IMR-90 (cell line): ENCODE measurements around the gene MTIF2. TPM values are rescaled to one million over a fixed set of nuclear protein-coding genes. Genes with fewer than 3 reads are reported as not detected.

Experiments used
- ATAC-seq: fragments of 200-7000 bp; cut with Tn5 transposase; 2 replicates; pipeline ENCODE4 v1.9.1; 2020; ENCODE audit warnings: low read depth, mild to moderate bottlenecking, moderate library complexity
- BruUV-seq: library from RNA; stranded (reverse); fragments of 400-500 nt; replicated peaks from 2 replicates; lab custom pipeline; 2021; lab: Mats Ljungman, UMichigan
- CTCF ChIA-PET: fragments of 300-600 bp; formaldehyde crosslinking; extraction: SDS; loops from one replicate; lab custom pipeline; 2021; ENCODE audit warnings: antibody characterized with exemption; lab: Yijun Ruan, JAX
- POLR2A ChIA-PET: fragments of 300-600 bp; sonication (Branson Sonifier 250); formaldehyde crosslinking; loops from one replicate; lab custom pipeline; 2022; ENCODE audit warnings: antibody characterized with exemption; ENCODE audit not compliant: unreplicated experiment; lab: Charles Lee
- DNase-seq: peaks from one replicate; pipeline ENCODE4 v3.0.0; 2013
- H2AFZ ChIP-seq: replicated peaks from 2 replicates; pipeline ENCODE3; 2013; ENCODE audit warnings: low read length, mild to moderate bottlenecking; ENCODE audit not compliant: poor library complexity
- H2AK5ac ChIP-seq: 2 replicates; pipeline ENCODE4 v1.6.1; 2013; ENCODE audit warnings: low read depth, low read length, inconsistent platforms
- H2AK9ac ChIP-seq: replicated peaks from 2 replicates; pipeline ENCODE3; 2013; ENCODE audit warnings: mild to moderate bottlenecking, low read depth, low read length, moderate library complexity; ENCODE audit not compliant: poor library complexity
- H2BK120ac ChIP-seq: 2 replicates; pipeline ENCODE4 v1.6.1; 2013; ENCODE audit warnings: low read depth, low read length, inconsistent platforms
- H2BK15ac ChIP-seq: 3 replicates; pipeline ENCODE4 v1.6.1; 2013; ENCODE audit warnings: low read depth, low read length, inconsistent platforms
- H2BK20ac ChIP-seq: 2 replicates; pipeline ENCODE4 v1.6.1; 2013; ENCODE audit warnings: low read depth, mild to moderate bottlenecking, inconsistent platforms, low read length, moderate library complexity
- H2BK5ac ChIP-seq: 2 replicates; pipeline ENCODE4 v1.6.1; 2013; ENCODE audit warnings: mild to moderate bottlenecking, low read depth, low read length, inconsistent platforms; ENCODE audit not compliant: poor library complexity, severe bottlenecking
- H3K14ac ChIP-seq: replicated peaks from 2 replicates; pipeline ENCODE4 v1.6.1; 2013; ENCODE audit warnings: low read depth, low read length, inconsistent platforms
- H3K18ac ChIP-seq: 2 replicates; pipeline ENCODE4 v1.6.1; 2013; ENCODE audit warnings: low read depth, low read length, control low read depth
- H3K23ac ChIP-seq: 2 replicates; pipeline ENCODE4 v1.6.1; 2013; ENCODE audit warnings: low read depth, low read length, inconsistent platforms
- H3K27ac ChIP-seq: 2 replicates; pipeline ENCODE4 v1.5.1; 2013; ENCODE audit warnings: mild to moderate bottlenecking, control low read depth, low read length; ENCODE audit not compliant: insufficient read depth
- H3K27me3 ChIP-seq: 2 replicates; pipeline ENCODE4 v1.6.1; 2013; ENCODE audit warnings: low read length; ENCODE audit not compliant: control insufficient read depth, insufficient read depth
- H3K36me3 ChIP-seq: 2 replicates; pipeline ENCODE4 v1.6.1; 2013; ENCODE audit warnings: low read length, mixed read lengths; ENCODE audit not compliant: control insufficient read depth, insufficient read depth
- H3K4ac ChIP-seq: 2 replicates; pipeline ENCODE4 v1.6.1; 2013; ENCODE audit warnings: low read depth, low read length, inconsistent platforms
- H3K4me1 ChIP-seq: 2 replicates; pipeline ENCODE4 v1.6.1; 2013; ENCODE audit warnings: low read length, mixed read lengths; ENCODE audit not compliant: control insufficient read depth, insufficient read depth
- H3K4me2 ChIP-seq: 2 replicates; pipeline ENCODE4 v1.6.1; 2013; ENCODE audit warnings: low read depth, mild to moderate bottlenecking, control low read depth, low read length, moderate library complexity
- H3K4me3 ChIP-seq: 2 replicates; pipeline ENCODE4 v1.5.1; 2013; ENCODE audit warnings: low read depth, mild to moderate bottlenecking, control low read depth, low read length, moderate library complexity; ENCODE audit not compliant: insufficient read depth
- H3K56ac ChIP-seq: 2 replicates; pipeline ENCODE4 v1.6.1; 2013; ENCODE audit warnings: low read length, inconsistent platforms; ENCODE audit not compliant: insufficient read depth; ENCODE audit errors: extremely low read depth
- H3K79me1 ChIP-seq, 2 experiments: 2 replicates each; pipeline ENCODE4 v1.6.1; 2013; ENCODE audit warnings: low read length in 2 of 2, inconsistent platforms in 1 of 2, low read depth in 1 of 2
- H3K9ac ChIP-seq: 2 replicates; pipeline ENCODE4 v1.6.1; 2013; ENCODE audit warnings: low read depth, low read length, control low read depth
- H3K9me1 ChIP-seq: 2 replicates; pipeline ENCODE4 v1.6.1; 2013; ENCODE audit warnings: low read length, inconsistent platforms; ENCODE audit not compliant: insufficient read depth
- H3K9me3 ChIP-seq: 2 replicates; pipeline ENCODE4 v1.6.1; 2013; ENCODE audit warnings: low read length; ENCODE audit not compliant: control insufficient read depth, insufficient read depth
- H4K20me1 ChIP-seq: 2 replicates; pipeline ENCODE4 v1.6.1; 2013; ENCODE audit warnings: low read length, inconsistent platforms; ENCODE audit not compliant: insufficient read depth
- H4K5ac ChIP-seq: 2 replicates; pipeline ENCODE4 v1.6.1; 2013; ENCODE audit warnings: mild to moderate bottlenecking, low read depth, low read length, control low read depth
- H4K8ac ChIP-seq, 2 experiments: 2 replicates each; pipeline ENCODE4 v1.6.1; 2013; ENCODE audit warnings: low read depth in 2 of 2, low read length in 2 of 2, control low read depth in 1 of 2, inconsistent platforms in 1 of 2
- H4K91ac ChIP-seq: 2 replicates; pipeline ENCODE4 v1.6.1; 2013; ENCODE audit warnings: low read depth, low read length, inconsistent platforms; ENCODE audit not compliant: insufficient read depth
- BHLHE40 ChIP-seq: fragments of 150-350 bp; IDR thresholded peaks from 2 replicates; pipeline ENCODE4 v1.6.1; 2016; ENCODE audit warnings: mild to moderate bottlenecking, low read depth, low read length
- CEBPB ChIP-seq: IDR thresholded peaks from 2 replicates; pipeline ENCODE4 v1.6.1; 2012; ENCODE audit warnings: low read depth, low read length, improper control_type of control experiment
- CHD1 ChIP-seq: IDR thresholded peaks from 2 replicates; pipeline ENCODE4 v1.6.1; 2012; ENCODE audit warnings: low read depth, low read length, improper control_type of control experiment
- FOS ChIP-seq: fragments of 150-350 bp; IDR thresholded peaks from 2 replicates; pipeline ENCODE4 v1.6.1; 2016; ENCODE audit warnings: low read depth, low read length
- MAFK ChIP-seq: IDR thresholded peaks from 2 replicates; pipeline ENCODE4 v1.6.1; 2012; ENCODE audit warnings: low read depth, low read length, improper control_type of control experiment
- MXI1 ChIP-seq: IDR thresholded peaks from 2 replicates; pipeline ENCODE4 v1.6.1; 2012; ENCODE audit warnings: low read depth, mild to moderate bottlenecking, low read length, moderate library complexity, borderline replicate concordance
- NFE2L2 ChIP-seq: fragments of 150-350 bp; IDR thresholded peaks from 2 replicates; pipeline ENCODE4 v1.6.1; 2016; ENCODE audit warnings: low read depth, mild to moderate bottlenecking, low read length
- POLR2A ChIP-seq: IDR thresholded peaks from 2 replicates; pipeline ENCODE4 v1.6.1; 2012; ENCODE audit warnings: mild to moderate bottlenecking, low read depth, low read length
- RAD21 ChIP-seq: IDR thresholded peaks from 2 replicates; pipeline ENCODE4 v1.6.1; 2012; ENCODE audit warnings: low read length, improper control_type of control experiment
- RCOR1 ChIP-seq: IDR thresholded peaks from 2 replicates; pipeline ENCODE4 v1.6.1; 2012; ENCODE audit warnings: mild to moderate bottlenecking, low read length, improper control_type of control experiment; ENCODE audit not compliant: insufficient replicate concordance
- RFX5 ChIP-seq: IDR thresholded peaks from 2 replicates; pipeline ENCODE4 v1.8.0; 2012; ENCODE audit warnings: low read depth, mild to moderate bottlenecking, low read length, moderate library complexity
- SMC3 ChIP-seq: fragments of 150-350 bp; IDR thresholded peaks from 2 replicates; pipeline ENCODE4 v1.6.1; 2016; ENCODE audit warnings: low read depth, mild to moderate bottlenecking, antibody characterized with exemption, low read length, moderate library complexity
- WGBS, 2 experiments: methylation state at CpG; one replicate each; pipeline versions ENCODE4 v1.1.5 to v1.1.7; 2013; ENCODE audit warnings: missing lambda C conversion rate in 2 of 2; ENCODE audit not compliant: insufficient read length in 1 of 2; ENCODE audit errors: extremely low coverage in 2 of 2; 5-methylcytosine and 5-hydroxymethylcytosine counted together
- dilution Hi-C: fragments of 300-500 bp; cut with HindIII; formaldehyde crosslinking; loops from one replicate; pipeline ENCODE4 v1.14.3; 2018; ENCODE audit warnings: low sequenced_read_pairs; ENCODE audit not compliant: unreplicated experiment
- in situ Hi-C: fragments of 300-500 bp; cut with MboI; formaldehyde crosslinking; loops from 3 replicates; pipeline ENCODE4 v1.14.3; 2019; ENCODE audit warnings: low sequenced_read_pairs, inconsistent platforms, mixed read lengths
- intact Hi-C: fragments of 100-400 bp; cut with micrococcal nuclease; formaldehyde crosslinking; loops from 2 replicates; pipeline ENCODE4 v1.10.0; 2022
- polyA plus RNA-seq, 3 experiments: library from polyadenylated mRNA; depleted of rRNA; stranded (reverse); fragments of >200 nt; gene quantifications; 2 replicates each; pipeline ENCODE4 v1.2.3, GENCODE V29; 2012; ENCODE audit warnings: low replicate concordance in 1 of 3
- total RNA-seq: library from RNA; depleted of rRNA; stranded (reverse); fragments of >200 nt; gene quantifications from 2 replicates; pipeline ENCODE4 v1.2.3, GENCODE V29; 2012
- TF ChIP-seq, protein P1 (sequence below): fragments of 150-350 bp; IDR thresholded peaks from 2 replicates; pipeline ENCODE4 v1.6.1; 2016; ENCODE audit warnings: low read depth, mild to moderate bottlenecking, low read length, moderate library complexity, borderline replicate concordance
- TF ChIP-seq, protein P2 (sequence below): conservative IDR thresholded peaks from 2 replicates; pipeline ENCODE4 v1.5.1; 2012; ENCODE audit warnings: mild to moderate bottlenecking, low read depth, low read length, improper control_type of control experiment
- TF ChIP-seq, protein P3 (sequence below): fragments of 150-350 bp; IDR thresholded peaks from 2 replicates; pipeline ENCODE4 v1.6.1; 2017; ENCODE audit warnings: mild to moderate bottlenecking, antibody characterized with exemption, low read length, low read depth

MTIF2 gene
- total and polyA plus RNA-seq, 2 of the 4 experiments (the other 2 are of a cell fraction), result 10.8 to 22.6 TPM

DNA sequence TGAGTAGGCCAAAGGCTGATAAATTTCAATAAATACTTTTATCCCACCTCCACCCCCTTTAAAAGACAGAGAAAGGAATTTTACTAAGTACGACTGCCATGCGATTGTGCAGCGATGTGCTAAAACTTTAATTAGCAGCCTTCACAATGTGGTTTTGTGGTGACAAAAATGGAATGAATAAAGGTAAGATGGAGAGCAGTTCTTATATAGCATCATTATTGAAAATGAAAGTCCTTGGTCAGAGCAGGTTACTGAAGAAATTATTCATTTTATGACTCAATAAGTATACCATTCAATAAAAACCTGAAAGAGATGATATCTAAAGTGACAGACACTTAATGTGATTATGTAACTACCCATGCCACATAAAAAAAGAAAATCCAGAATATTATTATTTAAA is 33.2 kb upstream of the MTIF2 start:
- H3K9me3 ChIP-seq, result no peaks in the 10 kb centered on the region
- no peak overlapping the region for H2BK5ac ChIP-seq
- no peak overlapping the region for H3K27ac ChIP-seq
- H3K14ac ChIP-seq, result no peak overlapping the region
- ATAC-seq, result no peak
- no peak overlapping the region for H2AK9ac ChIP-seq
- BruUV-seq, result no TSS peak
- H3K36me3 ChIP-seq, result peaks cover 7% of the 10 kb centered on the region
- ChIA-PET POLR2A (no interaction called here), CTCF (no interaction called here)
- in situ Hi-C loops, result no loop called here
- no peak for DNase-seq
- intact Hi-C loops, result no loop called here
- H3K18ac ChIP-seq, result no peak overlapping the region
- H3K4me3 ChIP-seq, result no peak overlapping the region
- WGBS, 2 experiments, result no CpG with 5 or more reads among the region's 3 CpGs
- no peak overlapping the region for H2AFZ ChIP-seq
- no peak overlapping the region for H2AK5ac ChIP-seq
- no peaks in the 10 kb centered on the region for H4K20me1 ChIP-seq
- no peak overlapping the region for H2BK120ac ChIP-seq
- TF ChIP-seq MAFK (no peak), SMC3 (no peak), NFE2L2 (no peak), MXI1 (no peak), RCOR1 (no peak), CEBPB (no peak), CHD1 (no peak), BHLHE40 (no peak), RAD21 (no peak), FOS (no peak), RFX5 (no peak), POLR2A (no peak)
- TF ChIP-seq, protein P1, sequence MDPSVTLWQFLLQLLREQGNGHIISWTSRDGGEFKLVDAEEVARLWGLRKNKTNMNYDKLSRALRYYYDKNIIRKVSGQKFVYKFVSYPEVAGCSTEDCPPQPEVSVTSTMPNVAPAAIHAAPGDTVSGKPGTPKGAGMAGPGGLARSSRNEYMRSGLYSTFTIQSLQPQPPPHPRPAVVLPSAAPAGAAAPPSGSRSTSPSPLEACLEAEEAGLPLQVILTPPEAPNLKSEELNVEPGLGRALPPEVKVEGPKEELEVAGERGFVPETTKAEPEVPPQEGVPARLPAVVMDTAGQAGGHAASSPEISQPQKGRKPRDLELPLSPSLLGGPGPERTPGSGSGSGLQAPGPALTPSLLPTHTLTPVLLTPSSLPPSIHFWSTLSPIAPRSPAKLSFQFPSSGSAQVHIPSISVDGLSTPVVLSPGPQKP, result no peak
- TF ChIP-seq, protein P2, sequence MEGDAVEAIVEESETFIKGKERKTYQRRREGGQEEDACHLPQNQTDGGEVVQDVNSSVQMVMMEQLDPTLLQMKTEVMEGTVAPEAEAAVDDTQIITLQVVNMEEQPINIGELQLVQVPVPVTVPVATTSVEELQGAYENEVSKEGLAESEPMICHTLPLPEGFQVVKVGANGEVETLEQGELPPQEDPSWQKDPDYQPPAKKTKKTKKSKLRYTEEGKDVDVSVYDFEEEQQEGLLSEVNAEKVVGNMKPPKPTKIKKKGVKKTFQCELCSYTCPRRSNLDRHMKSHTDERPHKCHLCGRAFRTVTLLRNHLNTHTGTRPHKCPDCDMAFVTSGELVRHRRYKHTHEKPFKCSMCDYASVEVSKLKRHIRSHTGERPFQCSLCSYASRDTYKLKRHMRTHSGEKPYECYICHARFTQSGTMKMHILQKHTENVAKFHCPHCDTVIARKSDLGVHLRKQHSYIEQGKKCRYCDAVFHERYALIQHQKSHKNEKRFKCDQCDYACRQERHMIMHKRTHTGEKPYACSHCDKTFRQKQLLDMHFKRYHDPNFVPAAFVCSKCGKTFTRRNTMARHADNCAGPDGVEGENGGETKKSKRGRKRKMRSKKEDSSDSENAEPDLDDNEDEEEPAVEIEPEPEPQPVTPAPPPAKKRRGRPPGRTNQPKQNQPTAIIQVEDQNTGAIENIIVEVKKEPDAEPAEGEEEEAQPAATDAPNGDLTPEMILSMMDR, result no peak
- TF ChIP-seq, protein P3, sequence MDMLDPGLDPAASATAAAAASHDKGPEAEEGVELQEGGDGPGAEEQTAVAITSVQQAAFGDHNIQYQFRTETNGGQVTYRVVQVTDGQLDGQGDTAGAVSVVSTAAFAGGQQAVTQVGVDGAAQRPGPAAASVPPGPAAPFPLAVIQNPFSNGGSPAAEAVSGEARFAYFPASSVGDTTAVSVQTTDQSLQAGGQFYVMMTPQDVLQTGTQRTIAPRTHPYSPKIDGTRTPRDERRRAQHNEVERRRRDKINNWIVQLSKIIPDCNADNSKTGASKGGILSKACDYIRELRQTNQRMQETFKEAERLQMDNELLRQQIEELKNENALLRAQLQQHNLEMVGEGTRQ, result no peak
- no peak overlapping the region for H3K4me2 ChIP-seq
- H3K4ac ChIP-seq, result no peak overlapping the region
- H4K5ac ChIP-seq, result no peak overlapping the region
- H3K9me1 ChIP-seq, result no peaks in the 10 kb centered on the region
- H3K9ac ChIP-seq, result no peak overlapping the region
- dilution Hi-C loops, result no loop called here
- no peaks in the 10 kb centered on the region for H3K4me1 ChIP-seq
- no peak overlapping the region for H3K23ac ChIP-seq
- H2BK15ac ChIP-seq, result no peak overlapping the region
- H3K79me1 ChIP-seq, result no peaks in the 10 kb centered on the region
- H3K27me3 ChIP-seq, result no peaks in the 10 kb centered on the region
- H4K91ac ChIP-seq, result no peak overlapping the region
- no peak overlapping the region for H2BK20ac ChIP-seq
- no peak overlapping the region for H3K56ac ChIP-seq
- H4K8ac ChIP-seq, result no peak overlapping the region
